Measurements from ENCODE around the gene ANK2. TPM values are rescaled to one million over a fixed set of nuclear protein-coding genes. Genes with fewer than 3 reads are reported as not detected.

Gene ANK2
- total RNA-seq, 1 donor = 0.94 TPM

DNA sequence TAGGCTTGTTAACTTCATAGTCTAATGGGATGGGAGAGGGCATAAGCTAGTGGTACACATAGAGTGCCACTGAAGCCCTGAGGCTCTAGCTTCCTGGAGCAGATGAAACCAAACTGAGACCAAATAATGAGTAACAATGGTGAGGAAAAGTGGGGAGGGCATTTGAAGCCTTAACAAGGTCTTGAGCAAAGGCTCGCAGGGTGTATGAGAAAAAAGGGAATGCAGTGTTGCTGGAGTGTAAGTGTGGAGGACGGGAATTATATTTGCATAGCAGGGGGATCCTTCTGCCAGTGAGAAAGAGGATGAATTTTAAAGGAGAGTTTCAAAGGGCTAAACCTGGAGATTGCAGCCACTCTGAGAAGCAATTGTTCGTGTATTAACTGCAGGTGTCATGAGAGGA lies 263.1 kb downstream of the ANK2 start:
- Histone ChIP-seq H3K9me3 (ENCODE audit: low read depth, low read length) (no peaks in the 10 kb centered on the region), H3K27me3 (ENCODE audit: insufficient read depth, low read length) (no peaks in the 10 kb centered on the region), H3K4me3 (ENCODE audit: low read length) (no peak overlapping the region), H3K4me1 (ENCODE audit: insufficient read depth, low read length) (no peaks in the 10 kb centered on the region)

DNA sequence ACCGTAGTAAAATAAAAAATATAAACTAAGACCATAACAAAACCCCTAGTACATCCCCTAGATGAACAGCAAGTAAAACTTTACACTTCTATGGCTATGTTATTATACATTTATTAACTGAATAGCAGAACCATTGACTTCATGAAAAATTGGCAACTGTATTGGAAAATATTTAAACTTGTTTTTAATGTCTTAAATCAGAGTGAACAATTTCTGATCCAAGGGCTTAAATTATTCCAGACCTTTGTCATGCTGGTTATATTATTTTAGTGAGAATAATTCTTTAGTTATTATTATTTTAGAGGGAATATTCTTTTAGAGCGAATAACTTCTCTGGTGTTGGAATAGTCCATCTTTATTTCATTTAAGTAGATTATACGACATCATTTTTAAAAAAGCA lies 265.0 kb downstream of the ANK2 start:
- no peak overlapping the region for H3K4me3 ChIP-seq (ENCODE audit: low read length)
- no peaks in the 10 kb centered on the region for H3K27me3 ChIP-seq (ENCODE audit: insufficient read depth, low read length)
- H3K9me3 ChIP-seq (ENCODE audit: low read depth, low read length) = no peaks in the 10 kb centered on the region
- H3K4me1 ChIP-seq (ENCODE audit: insufficient read depth, low read length) = no peaks in the 10 kb centered on the region

DNA sequence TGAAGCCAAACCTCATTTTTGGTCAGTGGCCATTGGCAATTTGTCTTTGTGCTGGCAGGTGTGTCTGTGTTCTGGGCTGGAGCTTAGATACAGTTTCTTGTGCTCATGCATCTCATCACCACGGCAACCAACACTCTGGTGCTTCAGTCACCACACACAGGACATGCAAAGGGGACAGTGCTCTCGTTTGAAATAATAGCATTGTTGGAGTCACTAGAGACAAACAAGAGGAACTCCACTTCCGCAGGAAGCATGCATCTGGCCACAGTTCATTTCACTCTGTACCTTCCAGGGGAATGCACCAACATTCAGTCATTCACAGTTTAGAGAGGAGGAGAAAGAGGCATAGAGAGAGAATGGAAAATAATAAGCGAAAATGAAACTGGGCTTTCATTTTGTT lies 267.4 kb downstream of the ANK2 start:
- no peaks in the 10 kb centered on the region for H3K4me1 ChIP-seq (ENCODE audit: insufficient read depth, low read length)
- no peaks in the 10 kb centered on the region for H3K27me3 ChIP-seq (ENCODE audit: insufficient read depth, low read length)
- H3K4me3 ChIP-seq (ENCODE audit: low read length) = no peak overlapping the region
- no peaks in the 10 kb centered on the region for H3K9me3 ChIP-seq (ENCODE audit: low read depth, low read length)

DNA sequence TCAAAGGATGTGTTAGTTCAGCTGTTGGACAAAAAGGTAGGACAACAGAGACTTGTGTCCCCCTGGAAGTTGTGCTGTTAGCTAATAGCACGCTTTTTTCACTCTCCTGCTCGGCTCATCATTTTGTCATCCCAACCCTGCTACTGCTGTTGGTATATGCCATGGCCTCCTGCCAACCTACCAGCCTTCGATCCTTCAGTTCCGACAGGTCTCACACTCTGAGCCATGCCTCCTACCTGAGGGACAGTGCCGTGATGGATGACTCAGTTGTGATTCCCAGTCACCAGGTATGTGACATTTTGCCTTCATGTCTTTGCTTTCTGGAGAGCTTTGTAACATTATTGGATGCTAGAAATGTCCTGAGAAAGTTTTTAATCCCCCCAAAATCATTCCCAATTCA lies 268.1 kb downstream of the ANK2 start:
- Histone ChIP-seq H3K27me3 (ENCODE audit: insufficient read depth, low read length) (no peaks in the 10 kb centered on the region), H3K9me3 (ENCODE audit: low read depth, low read length) (no peaks in the 10 kb centered on the region), H3K4me3 (ENCODE audit: low read length) (no peak overlapping the region), H3K4me1 (ENCODE audit: insufficient read depth, low read length) (no peaks in the 10 kb centered on the region)

DNA sequence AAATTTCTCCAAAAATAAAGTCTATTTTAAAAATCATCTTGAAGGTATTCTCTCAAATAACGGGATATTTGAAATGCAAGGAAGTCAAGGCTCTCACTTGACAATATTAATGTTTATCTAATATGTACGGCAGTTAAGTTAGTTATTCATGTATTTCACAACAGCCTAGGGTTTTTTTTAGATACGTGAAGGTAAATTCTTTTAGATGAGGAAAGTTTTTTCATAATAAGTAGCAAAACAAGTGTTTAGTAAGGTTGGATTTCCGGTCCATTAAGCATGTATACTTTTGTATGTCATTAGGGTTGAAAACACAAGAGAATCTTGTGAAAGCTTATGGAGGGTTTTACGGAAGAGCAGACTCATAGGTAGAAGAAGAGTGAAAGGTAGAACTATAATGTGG lies 273.3 kb downstream of the ANK2 start:
- Histone ChIP-seq H3K27me3 (ENCODE audit: insufficient read depth, low read length) (no peaks in the 10 kb centered on the region), H3K4me1 (ENCODE audit: insufficient read depth, low read length) (no peaks in the 10 kb centered on the region), H3K9me3 (ENCODE audit: low read depth, low read length) (no peaks in the 10 kb centered on the region), H3K4me3 (ENCODE audit: low read length) (no peak overlapping the region)

DNA sequence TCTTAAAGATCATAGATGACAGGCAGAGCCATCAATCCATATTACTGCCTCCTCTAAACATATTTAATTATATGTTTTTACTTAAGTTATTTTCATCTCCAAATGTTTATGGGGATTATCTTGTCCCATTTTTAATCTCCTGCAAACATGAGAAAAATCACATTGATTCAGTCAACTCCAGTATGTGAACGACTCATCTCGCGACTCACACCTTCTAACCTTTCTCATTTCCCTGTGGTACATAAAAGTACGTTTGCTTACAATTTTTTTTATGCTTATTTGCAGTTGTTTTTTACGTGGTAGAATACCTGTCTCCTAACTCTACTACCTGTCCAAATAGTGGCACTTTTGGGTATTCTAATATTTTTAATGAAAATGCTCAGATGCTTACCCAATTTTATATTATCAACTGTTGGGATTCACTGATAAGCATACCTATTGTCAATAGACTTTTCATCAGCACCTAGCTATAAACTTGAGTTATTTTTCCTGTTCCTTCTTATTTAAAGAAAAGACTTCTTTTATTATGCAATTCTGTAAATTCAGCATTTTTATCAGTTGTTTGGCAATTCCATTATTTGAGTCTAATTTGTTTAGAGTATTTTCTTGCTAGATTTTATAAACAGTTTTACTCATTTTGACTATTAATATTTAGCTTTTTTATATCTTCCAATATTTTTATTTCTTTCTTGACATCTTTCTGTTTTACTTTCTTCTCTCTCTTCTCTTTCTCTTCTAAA lies 276.6 kb downstream of the ANK2 start:
- no peaks in the 10 kb centered on the region for H3K27me3 ChIP-seq (ENCODE audit: insufficient read depth, low read length)
- H3K4me3 ChIP-seq (ENCODE audit: low read length) = no peak overlapping the region
- no peaks in the 10 kb centered on the region for H3K4me1 ChIP-seq (ENCODE audit: insufficient read depth, low read length)
- no peaks in the 10 kb centered on the region for H3K9me3 ChIP-seq (ENCODE audit: low read depth, low read length)

DNA sequence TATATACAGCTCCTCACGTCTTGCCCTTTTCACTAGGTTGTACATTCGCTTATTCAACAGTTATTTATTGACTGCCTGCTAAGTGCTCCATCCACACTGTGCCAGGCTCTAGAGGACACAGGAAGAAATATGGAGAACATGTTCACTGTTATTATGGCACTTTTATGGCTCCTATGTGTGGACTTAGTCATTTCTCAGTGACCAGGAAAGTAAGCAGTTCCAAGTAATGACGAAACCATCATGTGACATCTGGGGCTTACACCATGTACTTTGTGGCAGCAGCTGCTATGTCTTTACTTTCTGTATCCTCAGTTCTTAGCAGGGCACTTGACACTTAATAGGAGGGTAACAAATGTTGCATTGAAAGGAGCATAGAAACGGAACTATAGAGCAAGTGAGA lies 278.0 kb downstream of the ANK2 start:
- H3K4me1 ChIP-seq (ENCODE audit: insufficient read depth, low read length) = no peaks in the 10 kb centered on the region
- H3K9me3 ChIP-seq (ENCODE audit: low read depth, low read length) = no peaks in the 10 kb centered on the region
- no peak overlapping the region for H3K4me3 ChIP-seq (ENCODE audit: low read length)
- no peaks in the 10 kb centered on the region for H3K27me3 ChIP-seq (ENCODE audit: insufficient read depth, low read length)

DNA sequence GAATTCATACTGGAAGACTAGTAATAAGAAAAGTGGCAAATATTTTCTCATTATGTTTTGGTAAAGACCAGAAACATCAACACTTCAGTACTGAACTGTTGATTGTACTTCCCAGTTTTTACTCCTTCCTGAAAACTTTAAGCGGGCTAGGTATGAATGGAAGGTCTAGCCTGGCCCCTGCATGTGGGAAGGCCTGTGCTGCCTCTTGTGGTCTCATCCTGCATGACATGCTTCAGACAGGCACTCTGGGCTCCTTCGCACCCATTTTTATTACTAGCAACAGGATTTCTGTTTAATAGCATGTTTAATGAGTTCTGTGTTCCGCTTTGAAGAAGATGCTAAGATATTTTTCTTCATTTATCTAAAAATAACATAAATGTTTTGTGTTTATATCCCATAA lies 279.1 kb downstream of the ANK2 start:
- no peak overlapping the region for H3K4me3 ChIP-seq (ENCODE audit: low read length)
- no peaks in the 10 kb centered on the region for H3K9me3 ChIP-seq (ENCODE audit: low read depth, low read length)
- H3K4me1 ChIP-seq (ENCODE audit: insufficient read depth, low read length) = no peaks in the 10 kb centered on the region
- no peaks in the 10 kb centered on the region for H3K27me3 ChIP-seq (ENCODE audit: insufficient read depth, low read length)

DNA sequence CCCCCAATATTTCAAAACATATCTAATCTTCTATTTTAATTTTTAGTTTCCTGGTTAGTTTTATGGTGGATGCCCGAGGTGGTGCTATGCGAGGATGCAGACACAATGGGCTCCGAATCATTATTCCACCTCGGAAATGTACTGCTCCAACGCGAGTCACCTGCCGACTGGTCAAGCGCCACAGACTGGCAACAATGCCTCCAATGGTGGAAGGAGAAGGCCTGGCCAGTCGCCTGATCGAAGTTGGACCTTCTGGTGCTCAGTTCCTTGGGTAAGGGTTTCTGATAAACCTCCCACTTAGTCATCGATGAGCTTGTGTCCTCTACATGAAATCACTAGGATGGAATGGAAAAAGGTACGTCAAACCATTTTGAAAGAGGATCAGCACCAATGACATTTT lies 280.7 kb downstream of the ANK2 start:
- H3K27me3 ChIP-seq (ENCODE audit: insufficient read depth, low read length) = no peaks in the 10 kb centered on the region
- no peak overlapping the region for H3K4me3 ChIP-seq (ENCODE audit: low read length)
- no peaks in the 10 kb centered on the region for H3K9me3 ChIP-seq (ENCODE audit: low read depth, low read length)
- H3K4me1 ChIP-seq (ENCODE audit: insufficient read depth, low read length) = no peaks in the 10 kb centered on the region

DNA sequence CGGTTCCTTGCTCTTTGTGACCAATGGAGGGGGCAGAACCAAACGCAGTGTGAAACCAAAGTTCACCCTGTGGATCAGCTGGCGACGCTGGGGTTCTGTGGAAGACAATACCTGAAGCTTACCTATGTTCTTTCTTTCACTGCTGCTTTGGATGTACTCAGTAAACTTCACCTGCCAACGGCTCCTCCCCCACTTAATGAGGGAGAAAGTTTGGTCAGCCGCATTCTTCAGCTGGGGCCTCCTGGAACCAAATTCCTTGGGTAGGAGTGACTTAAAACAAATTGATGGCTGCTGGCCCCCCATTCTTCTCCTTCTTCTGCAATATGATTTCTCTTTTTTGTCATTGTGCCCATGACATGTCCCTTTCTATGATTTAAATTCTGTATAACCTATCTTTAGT lies 282.4 kb downstream of the ANK2 start:
- no peaks in the 10 kb centered on the region for H3K27me3 ChIP-seq (ENCODE audit: insufficient read depth, low read length)
- H3K9me3 ChIP-seq (ENCODE audit: low read depth, low read length) = no peaks in the 10 kb centered on the region
- no peak overlapping the region for H3K4me3 ChIP-seq (ENCODE audit: low read length)
- no peaks in the 10 kb centered on the region for H3K4me1 ChIP-seq (ENCODE audit: insufficient read depth, low read length)

DNA sequence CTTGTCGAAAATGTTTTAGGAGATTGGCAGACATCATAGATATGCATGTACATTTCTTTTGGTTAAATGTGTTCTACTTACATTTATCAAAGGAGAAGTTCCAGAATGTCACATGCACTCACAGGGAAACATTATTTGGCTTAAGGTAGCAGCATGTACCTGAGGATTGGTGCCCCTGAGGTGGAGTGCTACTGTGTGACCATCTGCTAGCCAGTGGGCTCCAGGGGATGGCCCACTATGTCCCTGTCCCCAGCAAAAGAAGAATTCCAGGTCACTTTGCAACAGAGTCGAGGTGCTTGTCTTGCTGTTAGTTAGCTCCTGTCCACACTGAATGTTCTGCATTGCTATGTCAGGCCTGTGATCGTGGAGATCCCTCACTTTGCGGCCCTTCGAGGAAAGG lies 283.2 kb downstream of the ANK2 start:
- Histone ChIP-seq H3K4me3 (ENCODE audit: low read length) (no peak overlapping the region), H3K27me3 (ENCODE audit: insufficient read depth, low read length) (no peaks in the 10 kb centered on the region), H3K9me3 (ENCODE audit: low read depth, low read length) (no peaks in the 10 kb centered on the region), H3K4me1 (ENCODE audit: insufficient read depth, low read length) (no peaks in the 10 kb centered on the region)

DNA sequence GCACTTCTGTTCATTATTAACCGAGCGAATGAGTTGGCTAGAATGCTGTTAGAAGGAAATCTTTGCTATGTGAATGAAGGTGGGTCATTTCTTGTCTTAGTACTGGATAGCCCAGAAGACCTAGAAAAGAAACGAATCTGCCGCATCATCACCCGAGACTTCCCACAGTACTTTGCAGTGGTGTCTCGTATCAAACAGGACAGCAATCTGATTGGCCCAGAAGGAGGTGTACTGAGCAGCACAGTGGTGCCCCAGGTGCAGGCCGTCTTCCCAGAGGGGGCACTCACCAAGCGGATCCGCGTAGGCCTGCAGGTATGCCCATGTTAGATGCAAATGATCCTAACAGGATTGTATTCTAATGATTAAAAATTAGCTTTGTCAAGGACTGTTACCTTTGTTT lies 286.3 kb downstream of the ANK2 start:
- no peaks in the 10 kb centered on the region for H3K4me1 ChIP-seq (ENCODE audit: insufficient read depth, low read length)
- H3K4me3 ChIP-seq (ENCODE audit: low read length) = no peak overlapping the region
- no peaks in the 10 kb centered on the region for H3K27me3 ChIP-seq (ENCODE audit: insufficient read depth, low read length)
- no peaks in the 10 kb centered on the region for H3K9me3 ChIP-seq (ENCODE audit: low read depth, low read length)

DNA sequence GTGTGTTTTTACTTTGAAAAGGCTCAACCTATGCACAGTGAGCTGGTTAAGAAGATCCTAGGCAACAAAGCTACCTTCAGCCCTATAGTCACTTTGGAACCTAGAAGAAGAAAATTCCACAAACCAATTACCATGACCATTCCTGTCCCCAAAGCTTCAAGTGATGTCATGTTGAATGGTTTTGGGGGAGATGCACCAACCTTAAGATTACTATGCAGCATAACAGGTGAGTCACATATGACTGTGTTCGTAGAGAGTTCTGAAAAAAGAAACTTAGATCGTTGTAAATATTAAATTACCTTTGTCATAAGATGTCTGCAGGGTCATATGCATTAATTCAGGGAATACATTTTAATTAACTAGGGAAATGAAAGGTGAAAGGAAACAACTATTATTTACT lies 287.1 kb downstream of the ANK2 start:
- H3K4me3 ChIP-seq (ENCODE audit: low read length) = no peak overlapping the region
- H3K27me3 ChIP-seq (ENCODE audit: insufficient read depth, low read length) = no peaks in the 10 kb centered on the region
- H3K9me3 ChIP-seq (ENCODE audit: low read depth, low read length) = no peaks in the 10 kb centered on the region
- H3K4me1 ChIP-seq (ENCODE audit: insufficient read depth, low read length) = no peaks in the 10 kb centered on the region

DNA sequence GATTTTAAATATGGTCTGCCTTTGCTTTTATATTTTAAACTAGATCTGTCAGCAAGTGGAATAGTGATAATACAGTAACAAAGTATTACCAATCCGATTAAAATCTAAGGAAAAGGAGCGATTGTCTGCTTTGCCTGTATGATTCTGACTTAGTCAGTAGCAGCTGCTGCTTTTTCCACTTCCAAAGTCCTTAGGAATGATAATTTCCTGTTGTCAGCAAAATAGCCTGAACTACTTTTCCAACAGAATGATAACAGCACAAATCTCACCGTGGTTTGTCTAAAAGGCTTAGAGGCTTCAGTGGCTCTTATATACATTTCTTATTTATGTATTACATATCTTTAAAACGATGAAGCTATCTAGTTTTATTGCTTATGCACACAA lies 290.0 kb downstream of the ANK2 start:
- no peaks in the 10 kb centered on the region for H3K4me1 ChIP-seq (ENCODE audit: insufficient read depth, low read length)
- H3K4me3 ChIP-seq (ENCODE audit: low read length) = no peak overlapping the region
- no peaks in the 10 kb centered on the region for H3K9me3 ChIP-seq (ENCODE audit: low read depth, low read length)
- H3K27me3 ChIP-seq (ENCODE audit: insufficient read depth, low read length) = no peaks in the 10 kb centered on the region

DNA sequence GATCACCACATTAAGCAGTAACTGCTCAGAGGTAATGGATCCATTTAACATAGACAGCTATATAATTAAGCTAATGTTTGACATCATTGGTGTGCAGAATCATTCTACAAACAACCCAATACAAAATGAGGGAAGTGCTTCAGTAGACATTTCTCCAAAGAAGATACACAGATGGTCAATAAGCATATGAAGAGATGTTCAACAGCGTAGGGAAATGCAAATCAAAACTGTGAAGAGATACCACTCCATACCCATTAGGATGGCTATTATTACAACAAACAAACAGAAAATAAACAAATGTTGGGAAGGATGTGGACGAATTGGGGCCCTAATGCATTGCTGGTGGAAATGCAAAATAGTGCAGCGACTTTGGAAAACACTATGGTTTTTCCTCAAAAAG lies 294.6 kb downstream of the ANK2 start:
- Histone ChIP-seq H3K9me3 (ENCODE audit: low read depth, low read length) (no peaks in the 10 kb centered on the region), H3K4me1 (ENCODE audit: insufficient read depth, low read length) (no peaks in the 10 kb centered on the region), H3K4me3 (ENCODE audit: low read length) (no peak overlapping the region), H3K27me3 (ENCODE audit: insufficient read depth, low read length) (peaks cover 10% of the 10 kb centered on the region)

DNA sequence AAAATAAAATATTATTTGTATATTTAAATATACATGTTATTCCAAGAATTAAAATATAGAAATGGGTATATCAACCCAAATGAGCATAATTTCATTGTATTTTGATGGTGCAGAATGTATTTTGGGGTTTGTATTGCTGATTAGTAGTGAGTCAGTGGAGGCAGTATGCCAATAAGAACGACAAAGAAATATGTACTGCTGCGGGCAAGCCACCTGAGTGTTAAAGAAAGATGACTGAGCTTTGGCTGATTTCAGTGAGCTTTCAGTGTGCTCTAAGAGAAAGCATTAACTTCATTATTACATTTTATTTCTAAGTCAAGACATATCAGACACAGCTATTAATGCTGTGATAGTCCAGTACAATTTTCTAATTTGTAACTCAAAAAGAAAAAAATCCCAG lies 297.8 kb downstream of the ANK2 start:
- Histone ChIP-seq H3K4me1 (ENCODE audit: insufficient read depth, low read length) (no peaks in the 10 kb centered on the region), H3K9me3 (ENCODE audit: low read depth, low read length) (no peaks in the 10 kb centered on the region), H3K4me3 (ENCODE audit: low read length) (no peak overlapping the region), H3K27me3 (ENCODE audit: insufficient read depth, low read length) (peaks cover 10% of the 10 kb centered on the region)

Measured in mononuclear cell (primary cell).